ENCODE results near the gene CARS1. TPM values are rescaled to one million over a fixed set of nuclear protein-coding genes. Genes with fewer than 3 reads are reported as not detected.

CARS1 gene
- total RNA-seq, 1 donor from 2014 or later = 17.2 TPM

GRCh38 chr11:3041699-3042441 is 15.4 kb downstream of the CARS1 start:
- Histone ChIP-seq H3F3A (ENCODE audit: low read depth) (no peaks in the 10 kb centered on the region), H4K20me1 (ENCODE audit: low read depth) (no peaks in the 10 kb centered on the region), H3K9me3 (ENCODE audit: low read depth) (no peaks in the 10 kb centered on the region), H3K4me1 (no peaks in the 10 kb centered on the region), H3K4me3 (no peak overlapping the region), H2AFZ (replicated peaks) (no peak overlapping the region), H3K27me3 (no peaks in the 10 kb centered on the region), H3K36me3 (no peaks in the 10 kb centered on the region), H3K4me2 (no peak overlapping the region), H3K9ac (no peak overlapping the region), H3K27ac (no peak overlapping the region), H3K79me2 (ENCODE audit: low read depth) (peaks cover 12% of the 10 kb centered on the region)
- Mint-ChIP-seq H3K36me3 (peaks cover 9% of the 10 kb centered on the region), H3K27ac (peak overlapping the region; percentile 42), H3K4me3 (no peak overlapping the region), H3K4me1 (no peaks in the 10 kb centered on the region), H3K27me3 (ENCODE audit: insufficient read depth, low read depth) (peaks cover 6% of the 10 kb centered on the region), H3K9me3 (no peaks in the 10 kb centered on the region)
- no peak for DNase-seq (ENCODE audit: low spot score)
- TF ChIP-seq EZH2phosphoT487 (IDR thresholded peaks at IDR 0.05) = no peak
- TF ChIP-seq CTCF (IDR thresholded peaks at IDR 0.05) = no peak
- no peak for TF ChIP-seq EZH2 (IDR thresholded peaks at IDR 0.05)

GRCh38 chr11:3040881-3041280 is 16.3 kb downstream of the CARS1 start:
- H3K9me3 Mint-ChIP-seq = no peaks in the 10 kb centered on the region
- no peak overlapping the region for H3K4me3 Mint-ChIP-seq
- Histone ChIP-seq H4K20me1 (ENCODE audit: low read depth) (no peaks in the 10 kb centered on the region), H3K27me3 (no peaks in the 10 kb centered on the region), H3F3A (ENCODE audit: low read depth) (no peaks in the 10 kb centered on the region), H3K4me1 (no peaks in the 10 kb centered on the region), H2AFZ (replicated peaks) (no peak overlapping the region), H3K9me3 (ENCODE audit: low read depth) (no peaks in the 10 kb centered on the region), H3K36me3 (no peaks in the 10 kb centered on the region), H3K4me3 (no peak overlapping the region), H3K79me2 (ENCODE audit: low read depth) (peaks cover 6% of the 10 kb centered on the region), H3K9ac (no peak overlapping the region), H3K27ac (no peak overlapping the region), H3K4me2 (no peak overlapping the region)
- H3K27ac Mint-ChIP-seq = no peak overlapping the region
- peaks cover 6% of the 10 kb centered on the region for H3K27me3 Mint-ChIP-seq (ENCODE audit: insufficient read depth, low read depth)
- H3K4me1 Mint-ChIP-seq = no peaks in the 10 kb centered on the region
- peaks cover 11% of the 10 kb centered on the region for H3K36me3 Mint-ChIP-seq
- DNase-seq (ENCODE audit: low spot score) = no peak
- TF ChIP-seq CTCF (IDR thresholded peaks at IDR 0.05) (no peak), EZH2 (IDR thresholded peaks at IDR 0.05) (no peak), EZH2phosphoT487 (IDR thresholded peaks at IDR 0.05) (no peak)

- peaks cover 2% of the 10 kb centered on the region for H3K27me3 Mint-ChIP-seq (ENCODE audit: insufficient read depth, low read depth)
- peaks cover 6% of the 10 kb centered on the region for H3K79me2 ChIP-seq (ENCODE audit: low read depth)
- no peak overlapping the region for H3K4me2 ChIP-seq
- DNase-seq (ENCODE audit: low spot score) = no peak
- no peaks in the 10 kb centered on the region for H3K4me1 ChIP-seq
- H3F3A ChIP-seq (ENCODE audit: low read depth) = no peaks in the 10 kb centered on the region
- TF ChIP-seq CTCF (IDR thresholded peaks at IDR 0.05) (no peak), EZH2 (IDR thresholded peaks at IDR 0.05) (no peak), EZH2phosphoT487 (IDR thresholded peaks at IDR 0.05) (no peak)
- H3K36me3 Mint-ChIP-seq = peaks cover 16% of the 10 kb centered on the region
- H3K36me3 ChIP-seq = no peaks in the 10 kb centered on the region
- no peak overlapping the region for H3K27ac ChIP-seq
- H3K9me3 ChIP-seq (ENCODE audit: low read depth) = no peaks in the 10 kb centered on the region
- H3K27ac Mint-ChIP-seq = no peak overlapping the region
- no peak overlapping the region for H3K4me3 ChIP-seq
- H3K9me3 Mint-ChIP-seq = no peaks in the 10 kb centered on the region
- H3K27me3 ChIP-seq = no peaks in the 10 kb centered on the region
- H3K4me3 Mint-ChIP-seq = no peak overlapping the region
- no peaks in the 10 kb centered on the region for H3K4me1 Mint-ChIP-seq
- no peak overlapping the region for H2AFZ ChIP-seq (replicated peaks)
- H4K20me1 ChIP-seq (ENCODE audit: low read depth) = no peaks in the 10 kb centered on the region
- no peak overlapping the region for H3K9ac ChIP-seq
Observed at GRCh38 chr11:3037945-3038271, 19.3 kb downstream of the CARS1 start.

All from neural progenitor cell (in vitro differentiated cells).